ENCODE measurements around the gene KCNC1.

The KCNC1 gene

DNA sequence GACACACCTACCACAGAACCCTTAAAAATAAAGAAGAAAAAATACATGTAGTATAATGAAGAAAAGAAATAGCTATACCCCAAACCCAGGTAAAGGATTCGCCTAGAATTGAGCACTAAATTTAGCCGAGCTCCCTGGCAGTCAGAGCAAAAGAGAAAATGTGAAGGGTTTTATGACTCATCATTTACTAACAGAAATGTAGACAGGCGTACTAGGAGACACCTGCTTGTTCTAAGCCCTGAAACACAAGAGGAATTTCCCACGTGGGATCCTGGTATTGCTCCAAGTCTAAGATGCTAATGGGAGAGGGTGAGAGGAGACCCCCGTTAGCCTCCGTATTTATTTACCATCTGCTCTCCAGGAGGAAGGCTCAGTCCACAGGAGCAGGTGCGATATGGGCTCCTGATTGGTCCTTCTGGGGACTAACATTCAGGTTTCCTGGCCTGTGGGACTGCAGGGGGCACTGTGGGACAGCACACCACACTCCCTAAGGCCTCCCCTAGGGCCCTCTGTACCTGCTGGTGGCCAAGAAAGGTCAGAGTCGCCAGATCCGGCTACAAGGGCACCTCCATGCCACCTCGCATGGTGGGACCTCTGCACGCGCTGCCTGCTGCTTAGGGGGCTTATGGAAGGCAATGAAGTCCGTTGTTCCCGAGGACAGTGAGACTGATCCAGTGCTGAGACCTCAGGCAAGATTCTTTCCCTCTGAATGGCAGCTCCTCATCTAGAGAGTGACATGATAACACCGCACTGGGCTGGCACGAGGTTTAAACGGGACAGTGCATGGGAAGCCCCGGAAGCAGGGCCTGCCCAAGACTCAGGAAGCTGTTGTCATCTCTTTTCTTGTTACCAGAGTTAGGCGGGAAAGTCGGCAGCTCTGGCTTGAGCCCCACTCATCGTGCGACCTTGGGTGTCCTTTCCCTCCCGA is 25.8 kb downstream of the KCNC1 start:
- DNase-seq = no peak

GRCh38 chr11:17762309-17762974 is 27.9 kb downstream of the KCNC1 start:
- DNase-seq = no peak

GRCh38 chr11:17763244-17763643 is 28.7 kb downstream of the KCNC1 start:
- no peak for DNase-seq

GRCh38 chr11:17763703-17764102 is 29.1 kb downstream of the KCNC1 start:
- no peak for DNase-seq

- DNase-seq = no peak
These were observed 30.1 kb downstream of the KCNC1 start for GRCh38 chr11:17764446-17765218.

GRCh38 chr11:17765356-17766072 is 30.9 kb downstream of the KCNC1 start:
- no peak for DNase-seq

DNA sequence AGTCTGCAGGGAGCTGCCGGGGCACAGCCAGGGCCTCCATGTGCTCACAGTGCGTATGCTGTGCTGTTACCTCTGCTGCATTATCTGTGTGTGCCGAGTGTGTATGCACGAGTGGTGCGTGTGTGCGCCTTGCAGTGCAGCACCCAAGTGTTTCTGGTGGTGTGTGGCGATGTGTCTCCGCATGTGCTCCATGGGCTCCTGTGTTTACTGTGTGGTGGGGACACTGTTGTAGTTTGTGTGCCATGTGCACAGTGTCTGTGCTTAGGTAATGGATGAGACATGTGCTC is 31.4 kb downstream of the KCNC1 start:
- no peak for DNase-seq

DNA sequence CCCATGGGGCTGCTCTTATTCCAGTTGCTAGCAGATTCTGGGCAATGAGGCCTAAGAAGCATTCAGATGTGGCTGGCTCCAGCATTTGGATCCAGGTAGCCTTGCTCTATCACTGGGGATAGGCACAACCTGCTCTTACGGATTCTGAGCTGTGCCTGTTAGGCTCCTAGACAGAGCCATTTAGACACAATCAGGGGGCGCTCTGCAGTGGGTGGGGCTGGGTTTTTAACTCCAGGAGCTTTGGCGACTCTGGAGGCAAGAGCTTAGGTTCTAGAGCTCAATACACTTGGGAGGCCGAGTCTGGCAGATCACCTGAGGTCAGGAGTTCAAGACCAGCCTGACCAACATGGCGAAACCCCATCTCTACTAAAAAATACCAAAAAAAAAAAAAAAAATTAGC is 32.0 kb downstream of the KCNC1 start:
- no peak for DNase-seq

DNA sequence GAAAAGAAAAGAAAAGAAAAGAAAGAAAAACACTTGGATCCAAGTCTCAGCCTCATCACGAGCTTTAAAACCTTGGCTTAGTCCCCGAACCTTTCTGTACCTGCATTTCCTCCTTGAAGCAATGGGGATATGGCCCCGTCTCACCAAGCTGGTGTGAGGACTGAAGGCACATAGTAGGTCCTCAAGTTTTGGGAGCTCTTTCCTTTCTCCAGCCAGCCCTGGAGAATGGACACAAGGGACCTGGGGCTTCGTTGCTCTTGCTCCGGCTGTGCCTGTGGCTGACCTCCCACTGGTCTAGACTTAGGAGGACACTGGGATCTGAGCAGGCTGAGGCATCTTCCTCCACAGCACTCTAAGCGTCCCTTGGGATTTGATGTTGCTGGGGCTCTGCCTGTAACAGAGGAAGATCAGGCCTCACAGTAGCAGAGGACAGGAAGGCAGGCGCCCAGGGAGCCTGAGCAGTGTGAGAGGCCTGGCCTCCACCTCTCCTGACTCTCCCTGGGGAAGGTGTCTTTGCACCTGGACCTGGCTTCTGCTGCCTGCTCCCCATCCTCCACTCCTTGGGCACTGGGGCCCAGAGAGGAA is 32.8 kb downstream of the KCNC1 start:
- DNase-seq = no peak

GRCh38 chr11:17767914-17768313 is 33.3 kb downstream of the KCNC1 start:
- no peak for DNase-seq

DNA sequence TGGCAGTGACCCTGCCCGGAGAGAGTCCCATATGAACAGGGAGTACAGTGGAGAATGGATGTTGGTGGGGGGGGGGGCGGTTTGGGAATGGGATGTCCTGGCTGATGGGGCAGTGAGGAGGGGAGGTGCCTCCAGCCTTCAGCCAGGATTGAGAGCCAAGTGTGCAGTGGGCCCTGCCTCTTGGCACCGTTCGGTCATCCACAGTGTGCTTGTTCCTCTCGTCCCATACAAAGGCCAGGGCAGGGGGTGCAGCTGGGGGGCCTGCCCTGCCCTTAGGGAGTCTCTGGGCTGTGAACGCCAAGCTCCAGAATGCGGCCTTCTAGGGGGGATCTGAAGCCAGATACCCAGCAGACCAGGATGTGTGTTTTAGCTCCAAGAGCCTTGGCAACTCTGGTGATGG is 34.0 kb downstream of the KCNC1 start:
- DNase-seq = no peak

DNA sequence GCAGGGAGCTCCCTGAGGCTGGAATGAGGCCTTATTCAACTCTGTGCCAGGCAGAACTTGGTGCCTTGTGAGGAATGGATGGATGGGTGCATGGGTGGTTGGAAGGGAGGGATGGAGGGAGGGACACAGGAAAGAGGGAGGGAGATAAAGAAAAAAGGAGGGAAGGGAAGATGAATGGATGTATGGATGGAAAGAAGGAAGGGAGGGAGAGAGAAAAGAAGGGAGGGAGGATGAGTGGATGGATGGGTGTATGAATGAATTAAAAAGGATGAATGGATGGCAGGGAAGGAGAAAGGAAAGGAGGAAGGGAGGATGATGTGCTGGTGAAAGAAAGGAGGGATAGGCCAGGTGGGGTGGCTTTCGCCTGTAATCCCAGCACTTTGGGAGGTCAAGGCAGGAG is 34.6 kb downstream of the KCNC1 start:
- no peak for DNase-seq

- DNase-seq = no peak
These were observed 35.6 kb downstream of the KCNC1 start for GRCh38 chr11:17770048-17770652.

DNA sequence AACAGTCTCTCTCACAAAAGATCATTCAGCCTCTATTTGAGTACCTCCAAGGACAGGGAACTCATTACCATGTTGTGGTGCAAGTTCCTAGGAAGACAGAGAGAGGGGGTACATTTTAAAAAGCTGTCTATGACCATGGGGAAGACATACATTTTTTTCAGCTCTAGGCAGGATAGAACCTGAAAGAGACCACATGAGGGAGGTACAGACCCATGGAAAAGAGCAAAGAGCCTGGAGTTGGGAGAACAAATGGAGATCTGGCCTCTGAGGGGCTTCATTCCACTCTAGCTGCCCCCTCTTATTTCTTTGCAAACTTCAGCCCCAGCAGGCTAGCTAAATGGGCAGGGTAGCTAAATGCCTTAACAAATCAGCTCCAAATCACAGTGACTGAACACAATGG is 36.3 kb downstream of the KCNC1 start:
- no peak for DNase-seq

DNA sequence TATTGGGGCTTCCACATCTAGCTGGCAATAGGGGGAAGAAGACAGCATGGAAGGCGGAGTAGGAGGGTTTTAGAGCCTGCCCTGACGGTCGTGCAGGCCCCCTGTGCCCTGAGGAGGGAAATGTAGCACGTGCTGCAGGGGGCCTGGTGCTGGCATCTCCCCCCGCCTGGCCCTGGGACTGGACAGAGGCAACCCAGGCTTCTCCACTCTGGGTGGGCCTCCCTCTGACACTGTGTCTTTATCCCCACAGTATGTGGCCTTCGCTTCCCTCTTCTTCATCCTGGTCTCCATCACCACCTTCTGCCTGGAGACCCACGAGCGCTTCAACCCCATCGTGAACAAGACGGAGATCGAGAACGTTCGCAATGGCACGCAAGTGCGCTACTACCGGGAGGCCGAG is 36.8 kb downstream of the KCNC1 start:
- no peak for DNase-seq

- no peak for DNase-seq
These were observed 37.3 kb downstream of the KCNC1 start for GRCh38 chr11:17771841-17772401.

DNA sequence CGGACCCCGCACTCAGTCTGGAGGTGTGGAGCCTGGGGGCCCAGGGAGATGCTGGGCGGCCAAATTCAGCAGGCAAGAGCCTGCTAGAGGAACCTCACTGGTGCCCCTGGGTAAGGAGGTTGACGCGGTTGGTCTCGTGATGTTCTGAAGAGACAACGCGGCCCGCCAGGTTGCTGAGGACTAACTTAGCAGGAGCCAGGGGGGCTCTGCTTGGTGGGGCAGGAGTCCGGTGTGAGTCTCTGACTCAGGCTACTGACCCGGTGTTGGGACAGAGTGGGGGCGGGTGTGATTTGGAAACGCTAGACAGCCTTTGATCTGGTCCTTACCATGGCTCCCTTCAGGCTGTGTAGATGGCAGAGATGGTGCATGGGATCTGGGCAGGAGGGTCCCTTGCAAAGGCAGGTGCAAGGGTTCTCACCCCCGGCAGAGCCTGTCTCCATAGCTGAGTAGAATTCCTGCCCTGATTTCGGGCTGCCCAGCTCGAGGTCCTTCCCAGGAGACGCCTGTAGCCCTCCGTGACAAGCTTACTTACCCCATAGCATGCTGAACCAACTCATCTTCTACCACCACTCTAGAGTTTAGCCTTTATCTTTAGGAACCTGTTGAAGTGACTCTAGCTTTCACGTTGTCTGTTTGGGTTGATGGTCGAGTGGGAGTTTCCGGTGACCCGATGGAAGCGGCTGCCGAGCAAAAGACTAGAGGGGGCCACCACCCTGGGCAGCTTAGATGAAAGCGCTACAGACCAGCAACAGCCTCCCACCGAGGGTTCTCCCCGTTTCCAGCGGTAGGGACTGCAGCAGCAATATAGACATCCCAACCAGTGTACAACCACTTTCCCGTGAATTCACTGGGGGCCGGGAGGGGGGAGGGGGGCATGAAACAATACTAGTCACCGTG is 38.4 kb downstream of the KCNC1 start:
- DNase-seq = no peak

GRCh38 chr11:17773674-17774073 is 39.1 kb downstream of the KCNC1 start:
- DNase-seq = no peak

GRCh38 chr11:17774232-17775034 is 39.9 kb downstream of the KCNC1 start:
- DNase-seq = peak; percentile 14

DNA sequence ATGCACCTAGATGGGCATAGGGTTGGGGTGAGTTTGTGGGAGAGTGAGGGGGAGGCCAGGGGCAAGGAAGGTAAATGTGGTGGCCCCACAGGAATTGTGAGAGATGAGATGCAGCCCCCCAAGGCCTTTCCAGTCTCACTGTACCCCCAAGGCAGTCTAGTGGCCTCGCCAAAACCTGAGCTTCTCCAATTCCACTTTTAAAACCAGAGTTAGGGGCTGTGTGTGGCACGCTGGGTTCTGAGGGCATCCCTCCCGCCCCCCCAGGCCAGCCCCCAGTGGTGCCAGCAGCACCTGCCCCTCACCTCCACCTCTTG is 40.4 kb downstream of the KCNC1 start:
- DNase-seq = peak; percentile 18

All from left hindlimb (tissue), 1 donor.